NCI-H774 (cell line): ENCODE measurements around the gene CYB5B.

Experiments used
- DNase-seq: peaks from one replicate; lab custom pipeline; 2025; lab: John Stamatoyannopoulos, UW

Gene CYB5B

DNA sequence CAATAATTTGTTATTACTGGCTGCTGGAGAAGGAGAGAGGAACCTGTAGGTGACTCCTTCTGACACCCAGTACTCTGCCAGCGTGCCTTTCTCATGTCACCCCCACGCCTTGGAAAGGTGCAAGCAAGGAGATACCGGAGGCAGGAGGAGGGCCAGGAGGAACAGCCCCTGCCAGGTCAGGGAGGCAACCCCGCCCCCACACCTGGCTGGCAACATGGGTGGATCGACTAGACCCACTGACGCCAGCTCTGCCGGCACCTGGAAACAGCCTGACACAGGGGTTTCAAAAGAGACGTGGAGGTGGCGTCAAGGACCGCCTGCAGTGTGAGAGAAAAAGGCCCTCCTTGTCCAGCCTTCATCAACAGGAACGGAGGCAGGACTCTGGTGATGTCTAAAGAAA lies 62.3 kb downstream of the CYB5B start:
- no peak for DNase-seq

DNA sequence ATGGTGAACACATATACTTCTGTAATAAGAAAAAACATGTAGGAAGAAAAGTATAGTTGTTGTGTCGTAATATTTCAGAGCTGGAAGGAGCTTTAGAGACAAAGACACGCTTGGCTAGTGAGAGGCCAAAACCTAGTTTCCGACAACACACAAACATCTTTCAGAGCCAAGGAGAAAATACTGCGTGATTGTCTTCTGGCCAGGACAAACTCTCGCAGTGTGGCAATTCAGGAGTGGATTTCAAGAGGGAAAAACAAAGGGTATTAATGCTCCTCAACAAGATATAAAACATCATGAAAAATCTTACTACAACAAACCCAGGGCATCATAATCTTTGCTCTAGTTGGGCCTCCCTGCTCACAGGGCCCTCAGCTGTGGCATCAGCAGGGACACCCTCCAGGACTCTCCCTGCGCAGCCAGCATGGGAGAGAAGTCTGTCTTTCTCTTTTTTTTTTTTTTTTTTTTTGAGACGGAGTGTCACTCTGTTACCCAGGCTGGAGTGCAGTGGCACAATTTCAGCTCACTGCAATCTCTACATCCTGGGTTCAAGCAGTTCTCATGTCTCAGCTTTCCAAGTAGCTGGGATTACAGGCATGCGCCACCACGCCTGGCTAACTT lies 66.4 kb downstream of the CYB5B start:
- no peak for DNase-seq

DNA sequence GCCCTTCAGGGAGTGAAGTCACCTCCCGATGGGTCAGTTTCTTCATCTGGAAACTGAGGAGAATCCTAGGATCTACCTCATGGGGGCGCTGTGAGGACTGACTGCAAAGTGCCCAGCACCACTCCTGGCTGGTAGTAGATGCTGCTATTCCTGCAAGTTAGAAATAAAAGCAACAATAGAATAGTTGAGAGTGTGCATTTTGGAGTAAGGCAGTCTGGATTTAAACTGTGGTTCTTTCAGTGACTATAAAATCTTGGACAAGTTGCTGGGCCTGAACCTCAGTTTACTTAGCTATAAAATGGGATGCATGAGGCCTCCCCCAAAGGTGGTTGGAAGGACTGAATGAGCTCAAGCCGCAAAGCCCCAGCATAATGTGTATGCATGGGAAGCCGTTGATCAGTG lies 70.6 kb downstream of the CYB5B start:
- no peak for DNase-seq

DNA sequence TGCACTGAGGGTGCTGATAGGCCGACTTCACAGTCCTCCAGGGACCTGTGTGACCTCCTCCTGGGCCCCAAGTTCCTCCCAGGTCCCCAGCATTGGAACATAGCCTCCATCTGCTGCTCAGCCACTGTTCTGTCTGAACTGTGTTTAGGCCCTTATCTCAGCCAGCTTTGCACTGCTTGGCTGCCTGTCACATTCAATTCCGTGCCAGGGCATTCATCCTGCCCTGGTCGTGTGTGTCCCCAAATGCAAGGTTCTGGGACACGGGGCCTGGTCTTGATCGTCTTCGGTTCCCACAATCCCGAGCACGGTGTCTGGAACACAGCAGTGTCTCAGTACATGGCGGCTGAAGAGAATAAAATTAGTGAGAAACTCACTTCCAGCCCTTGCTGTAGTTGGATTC lies 71.4 kb downstream of the CYB5B start:
- no peak for DNase-seq

DNA sequence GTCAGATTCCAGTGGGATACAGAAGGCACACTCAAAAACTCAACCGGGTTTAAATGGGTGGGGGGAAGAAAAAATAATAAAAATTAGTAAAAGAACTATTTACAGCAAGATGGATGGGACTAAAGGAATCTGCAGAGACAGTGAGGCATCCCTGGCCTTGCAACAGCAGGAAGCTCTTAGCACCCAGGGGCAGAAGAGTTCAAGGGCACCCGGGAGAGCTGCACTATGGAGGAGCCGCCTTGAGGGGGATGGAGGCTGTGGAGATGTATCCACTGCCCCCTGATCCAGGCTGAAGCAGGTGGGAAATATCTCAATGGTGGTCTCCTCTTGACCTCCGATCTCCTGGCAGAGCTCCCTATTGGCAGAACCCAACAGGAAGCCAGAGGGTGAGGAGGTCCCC lies 72.0 kb downstream of the CYB5B start:
- DNase-seq, result no peak

DNA sequence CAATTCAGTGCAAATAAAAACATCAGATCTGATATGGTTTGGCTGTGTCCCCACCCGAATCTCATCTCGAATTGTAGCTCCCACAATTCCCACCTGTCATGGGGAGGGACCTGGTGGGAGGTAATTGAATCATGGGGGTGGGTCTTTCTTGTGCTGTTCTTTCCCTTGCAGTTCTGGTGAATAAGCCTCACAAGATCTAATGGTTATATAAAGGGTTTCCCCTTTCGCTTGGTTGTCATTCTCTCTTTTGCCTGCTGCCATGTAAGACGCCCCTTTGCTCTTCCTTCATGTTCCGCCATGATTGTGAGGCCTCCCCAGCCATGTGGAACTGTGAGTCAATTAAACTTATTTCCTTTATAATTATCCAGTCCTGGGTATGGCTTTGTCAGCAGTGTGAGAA lies 72.5 kb downstream of the CYB5B start:
- no peak for DNase-seq

DNA sequence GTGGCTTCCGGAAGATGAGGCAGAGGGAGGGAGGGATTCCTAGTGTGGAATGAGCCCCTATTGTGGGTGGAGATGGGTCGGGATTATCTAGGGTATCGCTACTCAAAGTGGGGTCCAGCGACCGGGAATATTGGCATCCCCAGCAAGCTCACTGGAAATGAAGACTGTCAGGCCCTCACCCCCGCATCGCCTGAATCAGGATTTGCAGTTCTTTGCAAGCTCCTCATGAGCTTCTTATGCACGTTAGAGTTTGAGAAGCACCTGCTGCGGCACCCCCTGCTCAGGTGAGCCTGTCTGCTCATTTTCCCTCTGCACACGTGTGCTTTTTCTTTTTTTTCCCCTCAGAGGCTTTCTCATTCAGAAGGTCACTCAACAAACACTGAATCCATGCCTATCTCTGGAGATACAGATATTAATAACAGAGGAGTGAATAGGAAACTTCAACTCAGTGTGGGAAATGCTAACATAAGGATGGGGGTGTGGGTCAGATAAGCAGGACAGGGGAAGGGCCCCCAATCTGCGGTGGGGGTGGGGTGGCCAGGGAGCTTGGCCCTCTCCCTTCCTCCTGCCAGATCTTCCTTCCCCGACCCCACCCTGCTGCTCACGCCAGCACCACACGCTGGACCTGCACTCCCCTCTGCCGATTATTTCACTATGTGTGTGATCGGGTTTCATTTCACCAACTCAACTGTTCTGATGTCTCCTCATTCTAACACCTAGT lies 73.6 kb downstream of the CYB5B start:
- DNase-seq, result no peak

DNA sequence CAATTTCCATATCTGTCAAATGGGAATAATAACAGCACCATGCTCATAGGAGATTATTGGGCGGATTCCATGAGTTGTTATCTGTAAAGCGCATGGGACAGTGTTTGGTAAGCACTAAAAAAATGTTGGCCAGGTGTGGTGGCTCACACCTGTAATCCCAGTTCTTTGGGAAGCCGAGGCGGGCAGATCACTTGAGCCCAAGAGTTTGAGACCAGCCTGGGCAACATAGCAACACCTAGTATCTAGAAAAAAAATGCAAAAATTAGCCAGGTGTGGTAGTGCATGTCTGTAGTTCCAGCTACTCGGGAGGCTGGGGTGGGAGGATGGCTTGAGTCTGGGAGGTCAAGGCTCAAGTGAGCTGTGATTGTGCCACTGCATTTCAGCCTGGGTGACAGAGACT lies 74.5 kb downstream of the CYB5B start:
- DNase-seq, result no peak

DNA sequence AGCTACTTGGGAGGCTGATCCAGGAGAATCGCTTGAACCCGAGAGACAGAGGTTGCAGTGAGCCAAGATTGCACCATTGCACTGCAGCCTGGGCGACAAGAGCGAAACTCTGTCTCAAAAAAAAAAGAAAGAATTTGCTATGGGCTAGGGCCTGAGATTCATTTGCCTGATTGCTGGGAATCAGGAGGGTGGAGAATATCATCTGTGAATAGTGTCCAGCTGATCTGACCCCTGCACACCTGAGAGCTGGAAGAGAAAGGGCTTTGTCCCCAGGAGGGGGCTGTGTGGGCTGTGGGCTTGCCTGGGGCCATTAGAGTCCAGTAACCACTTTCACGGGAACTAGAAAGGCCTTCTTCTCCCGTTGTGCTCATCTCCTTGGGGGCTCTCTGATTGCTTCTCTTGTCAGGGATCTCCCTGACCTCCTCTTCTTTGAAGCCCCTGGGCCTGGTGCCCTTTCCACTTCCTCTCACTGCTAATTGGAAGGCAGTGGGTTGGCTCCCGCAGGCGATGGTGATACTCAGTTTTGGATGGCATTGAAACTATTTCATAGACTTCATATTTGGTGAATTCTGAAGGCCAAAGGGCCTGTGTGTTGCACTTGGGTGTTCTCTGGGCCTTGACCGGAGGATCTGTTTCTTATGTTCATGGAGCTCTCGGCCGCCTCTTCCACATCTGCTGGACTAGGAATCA lies 75.3 kb downstream of the CYB5B start:
- DNase-seq, result no peak

DNA sequence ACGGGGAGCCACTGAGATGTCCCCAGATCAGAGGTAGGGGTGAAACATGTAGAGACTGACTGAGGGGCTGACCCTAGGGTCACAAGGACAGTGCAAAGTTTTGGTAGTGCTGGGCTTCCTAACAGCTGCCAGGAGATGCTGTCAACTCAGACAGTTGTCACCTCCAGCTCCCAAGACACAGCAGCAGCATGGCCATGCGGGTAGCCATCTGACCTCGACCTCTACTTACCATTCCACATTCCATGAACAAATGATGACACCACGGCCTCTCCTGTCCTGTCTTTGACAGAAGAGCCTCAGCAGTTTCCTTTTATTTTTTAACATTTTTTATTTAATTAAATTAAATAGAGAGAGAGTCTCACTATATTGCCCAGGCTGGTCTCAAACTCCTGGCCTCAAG lies 76.1 kb downstream of the CYB5B start:
- no peak for DNase-seq

DNA sequence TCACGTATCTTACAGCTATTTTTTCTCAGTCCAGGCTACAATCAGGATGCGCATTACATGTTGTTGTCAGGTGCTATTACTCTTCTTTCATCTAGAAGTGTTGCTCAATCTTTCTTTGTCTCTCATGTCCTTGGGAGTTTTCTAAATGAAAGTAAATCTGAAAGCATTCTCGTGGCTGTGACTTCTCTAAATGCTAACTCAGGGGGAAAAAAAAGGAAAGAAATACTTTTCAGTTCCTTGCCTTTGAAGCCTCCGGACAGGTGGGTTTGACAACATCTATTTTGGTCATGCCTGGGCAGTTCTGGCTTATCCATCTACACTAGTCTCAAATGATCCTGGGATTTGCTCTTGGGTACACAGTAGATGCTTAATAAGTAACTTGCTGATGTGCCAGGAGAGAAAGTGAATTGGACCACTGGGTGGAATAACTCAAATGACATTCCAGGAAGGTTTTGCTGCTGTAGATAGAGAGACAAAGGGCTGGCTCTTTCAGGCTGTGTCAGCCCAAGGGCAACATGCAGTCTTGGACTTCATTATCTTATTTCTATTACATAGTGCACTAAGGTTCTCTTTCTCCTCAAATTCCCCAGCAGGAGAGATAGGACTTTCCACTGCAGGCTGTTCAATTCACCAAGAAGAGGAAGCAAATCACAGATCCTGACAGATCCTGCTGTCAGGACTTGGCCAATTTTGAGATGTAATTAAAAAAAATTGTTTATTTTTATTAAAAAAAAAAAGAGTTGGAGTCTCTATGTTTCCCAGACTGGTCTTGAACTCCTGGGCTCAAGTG lies 77.7 kb downstream of the CYB5B start:
- no peak for DNase-seq

DNA sequence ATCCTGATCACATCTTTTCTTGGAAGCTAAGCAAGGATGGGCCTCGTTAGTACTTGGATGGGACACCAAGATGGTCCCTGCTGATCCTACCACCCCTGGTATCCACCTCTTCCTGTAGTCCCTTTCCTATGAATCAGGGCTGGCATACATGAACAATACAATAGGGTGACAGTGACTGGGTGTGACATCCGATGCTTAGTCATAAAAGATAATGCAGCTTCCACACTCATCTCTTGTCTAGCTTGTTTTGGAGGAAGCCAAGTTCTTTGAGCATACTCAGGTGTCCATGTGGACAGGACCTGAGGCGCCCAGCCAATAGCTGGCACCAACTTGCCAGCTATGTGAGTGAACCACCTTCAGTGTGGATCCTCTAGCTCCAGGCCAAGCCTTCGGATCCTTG lies 78.8 kb downstream of the CYB5B start:
- no peak for DNase-seq

DNA sequence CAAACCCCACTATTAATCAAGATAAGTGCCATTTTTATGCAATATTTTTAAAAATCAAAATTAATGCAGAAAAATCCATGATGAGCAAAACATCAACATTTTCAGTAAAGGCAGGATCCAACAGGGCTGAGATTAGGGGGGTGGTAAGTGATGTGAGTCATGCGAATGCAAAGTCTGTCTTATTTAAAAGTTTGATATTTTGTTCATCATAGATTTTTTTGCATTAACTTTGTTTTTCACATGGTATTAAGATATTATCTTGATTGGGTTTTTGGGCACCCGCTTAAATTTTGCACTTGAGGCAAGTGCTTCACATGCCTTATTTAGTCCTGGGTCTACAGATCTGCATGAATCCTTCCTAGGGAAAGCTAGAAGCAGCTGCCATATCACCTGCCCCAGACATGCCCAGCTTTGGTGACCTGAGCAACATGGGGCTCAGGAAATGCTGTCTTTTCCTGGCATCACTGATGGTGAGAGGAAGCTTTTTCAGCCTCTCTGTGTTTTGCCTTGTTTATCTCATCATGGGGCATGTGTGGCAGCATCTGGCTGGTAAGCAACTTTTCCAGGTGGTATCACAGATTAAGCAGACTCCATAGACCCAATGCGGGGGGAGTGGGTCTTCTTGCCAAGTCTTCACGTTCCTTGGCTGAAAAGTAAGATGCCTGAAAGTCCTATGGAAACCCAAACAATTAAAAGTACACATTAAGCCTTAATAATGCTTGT lies 83.8 kb downstream of the CYB5B start:
- no peak for DNase-seq

DNA sequence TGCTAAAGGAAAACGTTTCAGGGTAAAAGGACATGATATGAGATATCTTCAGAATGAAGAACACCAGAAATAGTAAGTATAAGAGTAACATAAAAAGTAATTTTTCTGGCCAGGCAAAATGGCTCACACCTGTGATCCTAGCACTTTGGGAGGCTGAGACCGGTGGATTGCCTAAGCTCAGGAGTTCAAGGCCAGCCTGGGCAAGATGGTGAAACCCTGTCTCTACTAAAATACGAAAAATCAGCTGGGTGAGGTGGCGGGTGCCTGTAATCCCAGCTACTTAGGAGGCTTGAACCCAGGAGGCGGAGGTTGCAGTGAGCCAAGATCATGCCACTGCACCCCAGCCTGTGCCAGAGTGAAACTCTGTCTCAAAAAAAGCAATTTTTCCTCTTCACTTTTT lies 84.7 kb downstream of the CYB5B start:
- no peak for DNase-seq

DNA sequence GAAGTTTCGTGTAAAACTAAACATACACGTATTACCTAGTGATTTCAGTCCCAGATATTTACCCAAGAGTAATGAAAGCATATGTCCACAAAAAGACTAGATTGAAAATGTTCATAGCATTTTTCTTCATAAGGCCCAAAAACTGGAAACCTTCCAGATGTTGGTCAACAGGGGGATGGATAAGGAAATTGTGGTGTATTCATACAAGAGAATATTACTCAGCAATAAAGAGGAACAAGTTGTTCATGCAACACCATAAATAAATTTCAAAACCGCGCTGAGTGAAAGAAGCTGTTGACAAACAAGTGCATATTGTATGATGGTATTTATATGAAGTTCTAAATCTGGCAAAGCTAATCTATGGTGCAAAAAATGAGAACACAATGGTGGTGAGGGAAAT lies 87.2 kb downstream of the CYB5B start:
- DNase-seq, result no peak

DNA sequence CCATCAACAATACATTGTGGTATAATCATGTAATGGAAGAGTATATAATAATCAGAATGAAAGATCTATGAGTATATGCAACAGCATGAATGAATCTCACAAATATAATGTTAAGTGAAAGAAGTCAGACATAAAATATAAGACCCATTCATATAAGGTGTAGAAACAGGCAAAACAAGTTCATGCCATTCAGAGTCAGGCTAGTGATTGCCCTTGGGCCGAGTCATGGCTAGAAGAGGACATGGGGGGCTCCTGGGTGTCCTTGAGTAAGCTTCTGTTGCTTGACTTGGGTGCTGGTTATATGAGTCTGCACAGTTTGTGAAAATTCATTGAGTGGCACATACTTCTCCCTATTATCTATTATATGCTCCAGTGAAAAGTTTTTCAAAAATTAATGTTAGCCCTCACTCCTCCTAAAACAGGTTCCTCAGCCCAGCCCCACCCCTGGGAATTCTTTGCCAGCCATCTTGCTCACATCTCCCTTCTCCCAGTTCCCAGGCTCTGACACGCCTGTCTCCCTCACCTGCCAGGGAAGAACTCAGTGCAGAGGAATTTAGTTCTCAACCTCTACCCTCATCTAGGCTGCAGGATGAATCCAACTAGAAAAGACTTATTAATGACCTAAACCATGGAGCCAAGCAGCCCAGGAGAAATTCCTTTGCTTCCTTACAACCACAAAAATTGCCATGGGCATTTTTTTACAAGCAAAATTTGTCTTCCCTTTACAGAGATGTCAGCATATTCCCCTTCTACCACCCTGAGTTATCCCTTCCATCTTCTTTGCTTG lies 89.0 kb downstream of the CYB5B start:
- DNase-seq, result no peak

DNA sequence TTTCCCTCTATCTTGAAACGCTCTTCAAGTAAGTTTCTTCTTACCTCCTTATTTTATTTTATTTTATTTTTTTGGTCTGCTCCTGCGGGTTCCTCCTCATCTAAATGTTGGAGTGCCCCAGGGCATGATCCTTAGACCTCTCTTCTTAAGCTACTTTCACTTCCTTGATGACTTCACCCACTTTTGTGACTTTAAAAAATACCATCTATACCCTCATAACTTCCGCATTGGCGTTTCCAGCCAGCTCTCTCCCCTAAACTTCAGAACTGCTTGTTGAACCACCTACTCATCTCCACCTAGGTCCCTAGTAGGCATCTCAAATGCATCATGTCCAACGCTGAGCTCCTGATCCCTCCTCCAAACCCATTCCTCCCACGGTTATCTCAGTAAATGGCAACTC lies 89.9 kb downstream of the CYB5B start:
- DNase-seq, result no peak
